Astrocyte of the cerebellum (primary cell): ENCODE results near the gene PTPRJ.

Experiments used
- DNase-seq: peaks from one replicate; pipeline ENCODE4 v3.0.0-alpha.2; 2011; ENCODE audit warnings: low read depth
- H3K4me3 ChIP-seq: 2 replicates; pipeline ENCODE4 v1.5.1; 2011; ENCODE audit warnings: mild to moderate bottlenecking, low read depth, low read length, moderate library complexity
- in situ Hi-C: cut with HindIII; loops from 2 replicates; pipeline ENCODE4 v1.10.0; 2017; ENCODE audit warnings: low sequenced_read_pairs
- TF ChIP-seq, protein P1 (sequence below): IDR thresholded peaks from 2 replicates; pipeline ENCODE4 v1.5.1; 2012; ENCODE audit warnings: low read length, low read depth, moderate library complexity, mild to moderate bottlenecking; ENCODE audit errors: missing control alignments

PTPRJ gene

DNA sequence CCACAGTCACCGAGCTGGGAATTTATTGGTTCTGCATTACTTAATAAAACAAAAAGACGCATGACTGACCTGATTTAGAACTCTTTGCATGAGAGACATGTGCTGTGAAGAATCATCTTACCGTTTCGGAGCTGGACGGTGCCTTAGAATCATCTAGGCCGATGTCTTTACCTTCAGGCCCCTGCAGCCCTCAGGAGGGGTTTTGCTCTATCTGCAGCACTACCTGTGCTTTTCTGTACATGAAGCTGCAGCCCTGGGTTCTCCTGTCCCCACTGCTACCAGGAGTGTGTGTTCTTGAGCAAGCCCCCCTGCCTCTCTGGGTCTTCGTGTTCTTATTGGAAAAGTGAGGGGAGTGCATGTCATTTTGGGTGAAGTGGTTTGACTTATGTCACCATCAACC is 142.3 kb downstream of the PTPRJ start:
- no peak for DNase-seq
- H3K4me3 ChIP-seq, result no peak overlapping the region
- in situ Hi-C loops, result no loop called here
- TF ChIP-seq, protein P1, sequence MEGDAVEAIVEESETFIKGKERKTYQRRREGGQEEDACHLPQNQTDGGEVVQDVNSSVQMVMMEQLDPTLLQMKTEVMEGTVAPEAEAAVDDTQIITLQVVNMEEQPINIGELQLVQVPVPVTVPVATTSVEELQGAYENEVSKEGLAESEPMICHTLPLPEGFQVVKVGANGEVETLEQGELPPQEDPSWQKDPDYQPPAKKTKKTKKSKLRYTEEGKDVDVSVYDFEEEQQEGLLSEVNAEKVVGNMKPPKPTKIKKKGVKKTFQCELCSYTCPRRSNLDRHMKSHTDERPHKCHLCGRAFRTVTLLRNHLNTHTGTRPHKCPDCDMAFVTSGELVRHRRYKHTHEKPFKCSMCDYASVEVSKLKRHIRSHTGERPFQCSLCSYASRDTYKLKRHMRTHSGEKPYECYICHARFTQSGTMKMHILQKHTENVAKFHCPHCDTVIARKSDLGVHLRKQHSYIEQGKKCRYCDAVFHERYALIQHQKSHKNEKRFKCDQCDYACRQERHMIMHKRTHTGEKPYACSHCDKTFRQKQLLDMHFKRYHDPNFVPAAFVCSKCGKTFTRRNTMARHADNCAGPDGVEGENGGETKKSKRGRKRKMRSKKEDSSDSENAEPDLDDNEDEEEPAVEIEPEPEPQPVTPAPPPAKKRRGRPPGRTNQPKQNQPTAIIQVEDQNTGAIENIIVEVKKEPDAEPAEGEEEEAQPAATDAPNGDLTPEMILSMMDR, result no peak

DNA sequence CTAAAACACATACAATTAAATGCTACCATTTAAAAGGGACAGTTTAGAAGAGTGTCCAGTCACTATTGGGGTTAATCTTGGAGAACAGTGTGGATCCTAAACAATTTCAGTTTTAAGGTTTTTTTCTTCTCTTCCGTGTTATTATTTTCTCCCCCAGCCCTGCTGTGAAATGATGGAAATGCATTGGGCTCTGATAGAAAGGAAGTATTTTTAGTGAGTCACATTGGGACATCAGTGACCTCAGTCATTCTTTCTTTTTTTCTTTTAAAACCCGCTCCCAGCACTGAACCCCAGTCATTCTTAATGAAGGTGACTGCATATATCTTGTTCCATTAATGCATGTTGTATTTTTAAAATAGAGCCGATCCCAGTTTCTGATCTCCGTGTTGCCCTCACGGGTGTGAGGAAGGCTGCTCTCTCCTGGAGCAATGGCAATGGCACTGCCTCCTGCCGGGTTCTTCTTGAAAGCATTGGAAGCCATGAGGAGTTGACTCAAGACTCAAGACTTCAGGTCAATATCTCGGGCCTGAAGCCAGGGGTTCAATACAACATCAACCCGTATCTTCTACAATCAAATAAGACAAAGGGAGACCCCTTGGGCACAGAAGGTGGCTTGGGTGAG is 143.0 kb downstream of the PTPRJ start:
- in situ Hi-C loops, result no loop called here
- TF ChIP-seq, protein P1, result no peak
- no peak overlapping the region for H3K4me3 ChIP-seq
- DNase-seq, result no peak

DNA sequence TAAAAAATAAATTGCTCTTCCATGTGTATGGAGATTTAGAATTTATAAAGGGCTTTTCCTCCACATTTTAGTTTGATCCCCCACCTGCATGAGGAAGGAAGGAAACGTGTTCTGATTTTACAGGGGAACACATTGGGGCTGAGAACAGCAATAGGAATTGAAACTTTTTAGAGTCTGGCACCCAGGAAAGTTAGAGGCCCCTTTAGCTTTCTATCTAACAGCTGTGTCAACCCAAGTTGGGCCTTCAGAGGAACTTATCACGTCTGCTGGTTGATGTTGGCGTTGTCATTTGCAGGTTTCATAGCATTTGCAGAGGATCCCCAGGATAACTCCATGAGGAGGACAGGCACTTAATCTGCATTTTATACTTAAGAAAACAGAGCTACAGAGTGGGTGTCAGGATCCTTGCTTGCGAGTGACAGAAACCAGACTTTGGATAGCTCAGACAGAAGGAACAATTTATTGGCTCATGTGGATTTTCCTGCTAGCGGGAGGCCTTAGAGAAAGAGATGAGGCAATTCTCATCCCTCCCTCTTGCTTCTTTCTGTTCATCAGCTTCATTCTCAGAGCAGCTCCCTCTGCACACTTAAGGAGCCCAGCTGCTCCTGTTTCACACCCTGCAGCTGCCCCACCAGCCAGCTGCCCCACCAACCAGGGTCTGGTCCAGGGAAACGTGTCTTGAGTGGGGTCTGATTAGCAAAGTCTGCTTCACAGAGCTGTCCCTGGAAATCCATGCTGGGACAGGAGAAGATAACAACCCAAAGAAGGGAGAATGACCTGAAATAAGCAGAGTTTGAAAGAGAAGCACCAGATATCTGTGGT is 143.8 kb downstream of the PTPRJ start:
- TF ChIP-seq, protein P1, result no peak
- in situ Hi-C loops, result no loop called here
- no peak for DNase-seq
- H3K4me3 ChIP-seq, result no peak overlapping the region

DNA sequence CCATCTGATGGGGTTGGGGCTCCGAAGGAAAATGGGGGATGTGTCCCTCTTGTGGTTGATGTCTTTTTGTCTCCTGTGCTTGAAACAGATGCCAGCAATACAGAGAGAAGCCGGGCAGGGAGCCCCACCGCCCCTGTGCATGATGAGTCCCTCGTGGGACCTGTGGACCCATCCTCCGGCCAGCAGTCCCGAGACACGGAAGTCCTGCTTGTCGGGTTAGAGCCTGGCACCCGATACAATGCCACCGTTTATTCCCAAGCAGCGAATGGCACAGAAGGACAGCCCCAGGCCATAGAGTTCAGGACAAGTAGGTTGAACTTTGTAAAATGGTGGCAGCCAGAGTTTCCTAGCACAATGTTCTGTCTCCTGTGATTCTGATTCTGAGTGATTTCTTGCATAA is 144.5 kb downstream of the PTPRJ start:
- no peak overlapping the region for H3K4me3 ChIP-seq
- no peak for DNase-seq
- in situ Hi-C loops, result no loop called here
- TF ChIP-seq, protein P1, result no peak

DNA sequence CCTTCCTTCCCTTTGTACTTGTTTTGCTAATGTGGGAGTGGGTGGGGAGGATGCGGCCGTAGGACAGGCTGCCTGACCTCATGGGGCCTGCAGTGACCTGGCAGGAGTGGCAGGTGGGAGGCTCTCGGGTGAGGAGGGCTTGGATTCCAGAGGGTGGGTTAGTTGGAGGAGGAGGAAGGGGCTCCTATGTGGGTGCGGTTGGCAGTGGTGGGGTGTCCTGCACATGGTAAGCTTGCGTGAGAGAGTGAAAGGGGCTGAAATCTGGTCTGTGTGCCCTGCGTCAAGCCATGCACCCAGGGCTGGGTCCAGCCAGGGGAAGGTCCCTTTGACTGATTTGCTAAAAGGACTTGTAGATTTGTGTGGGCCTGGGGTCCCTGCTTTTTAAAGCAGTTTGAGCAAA is 145.5 kb downstream of the PTPRJ start:
- H3K4me3 ChIP-seq, result no peak overlapping the region
- no peak for DNase-seq
- TF ChIP-seq, protein P1, result no peak
- in situ Hi-C loops, result no loop called here

DNA sequence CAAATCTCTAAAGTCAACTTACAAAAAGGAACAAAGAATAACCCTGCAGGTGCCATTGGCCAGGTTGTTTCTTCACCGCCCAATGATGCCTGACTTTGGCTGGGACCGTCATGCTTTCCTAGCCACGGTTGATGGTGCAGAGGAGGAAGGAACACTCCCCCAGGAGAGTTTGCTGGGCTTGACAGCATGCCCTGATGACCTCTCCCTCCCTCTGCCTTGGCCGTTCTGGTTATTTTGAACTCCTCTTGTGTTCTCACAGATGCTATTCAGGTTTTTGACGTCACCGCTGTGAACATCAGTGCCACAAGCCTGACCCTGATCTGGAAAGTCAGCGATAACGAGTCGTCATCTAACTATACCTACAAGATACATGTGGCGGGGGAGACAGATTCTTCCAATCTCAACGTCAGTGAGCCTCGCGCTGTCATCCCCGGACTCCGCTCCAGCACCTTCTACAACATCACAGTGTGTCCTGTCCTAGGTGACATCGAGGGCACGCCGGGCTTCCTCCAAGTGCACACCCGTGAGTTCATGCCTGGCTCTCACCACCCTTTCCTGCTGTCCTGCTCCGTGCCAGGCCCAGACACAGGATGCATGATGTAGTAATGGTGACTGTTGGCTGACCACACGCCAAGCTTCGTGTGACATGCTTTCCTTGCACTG is 147.3 kb downstream of the PTPRJ start:
- TF ChIP-seq, protein P1, result no peak
- H3K4me3 ChIP-seq, result no peak overlapping the region
- in situ Hi-C loops, result no loop called here
- DNase-seq, result no peak
